ENCODE results near the gene PRR20E.
"Not testable (repeated sequence)": the region's sequence is repeated elsewhere in the genome, so short reads cannot be mapped to it uniquely, and the experiment has no call there.

Gene PRR20E

DNA sequence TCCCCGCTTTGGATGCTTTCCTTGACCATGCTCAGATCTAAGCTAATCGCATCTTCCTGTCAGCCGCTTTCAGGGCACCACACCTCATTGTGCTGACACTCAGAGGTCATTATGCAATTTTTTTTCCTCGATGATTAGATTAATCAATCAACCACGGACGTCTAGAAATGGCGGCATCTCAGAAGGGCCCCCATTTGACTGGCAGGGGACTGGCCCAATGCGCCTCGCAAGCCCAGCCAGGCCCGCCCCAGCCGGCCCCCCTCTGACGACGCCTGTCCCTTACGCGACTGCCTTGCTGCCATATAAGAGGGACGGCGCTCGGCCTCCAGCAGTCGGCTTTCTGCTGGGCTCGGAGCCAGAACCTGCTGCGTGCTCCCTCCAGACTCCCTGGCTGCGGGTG lies at the start of gene PRR20E:
Gene PRR20E, plus strand, starts transcription at position 301 of the 400 bp plus-strand sequence. CDS start 387 bp downstream, outside the sequence.
- not testable (repeated sequence) for DNase-seq (ENCODE audit: low read depth)

DNA sequence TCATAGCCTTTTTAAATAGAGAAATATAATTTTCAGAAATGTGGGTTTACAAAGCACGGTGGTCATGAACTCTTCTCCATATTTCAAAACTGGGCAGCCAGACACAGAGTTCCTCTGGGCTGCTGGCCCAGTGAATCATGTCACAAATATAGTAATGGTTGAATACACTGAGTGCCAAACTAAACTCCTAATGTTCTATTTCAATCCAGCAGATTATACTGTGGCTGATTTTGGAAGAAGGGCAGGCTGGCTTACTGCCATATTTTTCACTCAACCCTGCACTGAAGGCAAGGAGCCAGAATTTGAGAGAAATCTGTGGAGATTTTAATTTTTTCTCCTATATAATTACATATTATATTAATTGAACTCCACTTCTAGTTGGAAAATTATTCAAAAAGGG lies 43.3 kb upstream of the PRR20E start:
- DNase-seq (ENCODE audit: low read depth), result no peak

- DNase-seq (ENCODE audit: low read depth), result no peak
Observed at GRCh38 chr13:57128909-57129308, 38.1 kb upstream of the PRR20E start.

- DNase-seq (ENCODE audit: low read depth), result no peak
Observed at GRCh38 chr13:57136093-57136492, 30.9 kb upstream of the PRR20E start.

- no peak for DNase-seq (ENCODE audit: low read depth)
Observed at GRCh38 chr13:57137585-57137984, 29.4 kb upstream of the PRR20E start.

GRCh38 chr13:57138988-57139387 lies 28.0 kb upstream of the PRR20E start:
- no peak for DNase-seq (ENCODE audit: low read depth)

DNA sequence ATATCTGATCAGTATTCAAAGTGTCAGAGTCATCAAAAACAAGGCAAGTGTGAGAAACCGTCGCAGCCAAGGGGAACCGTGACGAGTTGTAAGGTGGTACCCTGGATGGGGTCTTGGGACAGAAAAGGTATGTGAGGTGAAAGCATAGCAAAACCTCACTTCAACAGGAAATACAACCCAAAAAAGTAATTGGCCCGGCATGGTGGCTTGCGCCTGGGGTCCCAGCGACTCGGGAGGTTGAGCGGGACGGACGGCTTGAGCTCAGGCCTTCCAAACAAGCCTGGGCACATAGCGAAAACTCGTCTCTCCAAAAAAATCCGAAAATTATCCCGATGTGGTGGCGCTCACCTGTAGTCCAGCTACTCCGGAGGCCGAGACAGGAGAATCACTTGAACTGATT lies 27.2 kb upstream of the PRR20E start:
- not testable (repeated sequence) for DNase-seq (ENCODE audit: low read depth)

DNA sequence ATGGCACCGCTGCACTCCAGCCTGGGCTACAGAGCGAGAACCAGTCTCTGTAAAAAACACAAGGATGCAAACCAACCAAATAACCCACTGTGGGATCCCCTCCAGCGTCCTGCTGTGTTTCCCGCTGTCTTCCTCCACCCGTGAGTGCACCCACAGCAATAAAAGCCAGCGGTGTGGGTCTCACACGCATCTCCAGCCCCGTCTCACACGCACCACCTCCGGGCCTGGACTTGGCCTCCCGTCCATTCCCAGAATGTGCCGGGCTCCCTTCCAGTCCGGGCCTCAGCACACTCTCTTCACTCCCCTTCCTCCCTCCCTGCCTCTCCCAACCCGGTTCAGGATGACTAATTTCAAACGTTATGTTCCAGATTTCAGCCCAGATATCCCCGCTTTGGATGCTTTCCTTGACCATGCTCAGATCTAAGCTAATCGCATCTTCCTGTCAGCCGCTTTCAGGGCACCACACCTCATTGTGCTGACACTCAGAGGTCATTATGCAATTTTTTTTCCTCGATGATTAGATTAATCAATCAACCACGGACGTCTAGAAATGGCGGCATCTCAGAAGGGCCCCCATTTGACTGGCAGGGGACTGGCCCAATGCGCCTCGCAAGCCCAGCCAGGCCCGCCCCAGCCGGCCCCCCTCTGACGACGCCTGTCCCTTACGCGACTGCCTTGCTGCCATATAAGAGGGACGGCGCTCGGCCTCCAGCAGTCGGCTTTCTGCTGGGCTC lies 26.6 kb upstream of the PRR20E start, which contains the start of gene PRR20A:
Gene PRR20A, plus strand, starts transcription at position 684 of the 734 bp plus-strand sequence. CDS start 387 bp downstream, outside the sequence.
- DNase-seq (ENCODE audit: low read depth), result not testable (repeated sequence)

DNA sequence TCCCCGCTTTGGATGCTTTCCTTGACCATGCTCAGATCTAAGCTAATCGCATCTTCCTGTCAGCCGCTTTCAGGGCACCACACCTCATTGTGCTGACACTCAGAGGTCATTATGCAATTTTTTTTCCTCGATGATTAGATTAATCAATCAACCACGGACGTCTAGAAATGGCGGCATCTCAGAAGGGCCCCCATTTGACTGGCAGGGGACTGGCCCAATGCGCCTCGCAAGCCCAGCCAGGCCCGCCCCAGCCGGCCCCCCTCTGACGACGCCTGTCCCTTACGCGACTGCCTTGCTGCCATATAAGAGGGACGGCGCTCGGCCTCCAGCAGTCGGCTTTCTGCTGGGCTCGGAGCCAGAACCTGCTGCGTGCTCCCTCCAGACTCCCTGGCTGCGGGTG lies 19.8 kb upstream of the PRR20E start, which contains the start of gene PRR20B:
Gene PRR20B, plus strand, starts transcription at position 301 of the 400 bp plus-strand sequence. CDS start 387 bp downstream, outside the sequence.
- not testable (repeated sequence) for DNase-seq (ENCODE audit: low read depth)

GRCh38 chr13:57148106-57148505 lies 18.9 kb upstream of the PRR20E start:
- not testable (repeated sequence) for DNase-seq (ENCODE audit: low read depth)

GRCh38 chr13:57153761-57154160 lies 13.2 kb upstream of the PRR20E start, which contains the start of gene PRR20C:
Gene PRR20C, plus strand, starts transcription at chr13:57154061. Its CDS starts 387 bp downstream, at chr13:57154448.
- not testable (repeated sequence) for DNase-seq (ENCODE audit: low read depth)

DNA sequence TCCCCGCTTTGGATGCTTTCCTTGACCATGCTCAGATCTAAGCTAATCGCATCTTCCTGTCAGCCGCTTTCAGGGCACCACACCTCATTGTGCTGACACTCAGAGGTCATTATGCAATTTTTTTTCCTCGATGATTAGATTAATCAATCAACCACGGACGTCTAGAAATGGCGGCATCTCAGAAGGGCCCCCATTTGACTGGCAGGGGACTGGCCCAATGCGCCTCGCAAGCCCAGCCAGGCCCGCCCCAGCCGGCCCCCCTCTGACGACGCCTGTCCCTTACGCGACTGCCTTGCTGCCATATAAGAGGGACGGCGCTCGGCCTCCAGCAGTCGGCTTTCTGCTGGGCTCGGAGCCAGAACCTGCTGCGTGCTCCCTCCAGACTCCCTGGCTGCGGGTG lies 6.7 kb upstream of the PRR20E start, which contains the start of gene PRR20D:
Gene PRR20D, plus strand, starts transcription at position 301 of the 400 bp plus-strand sequence. CDS start 387 bp downstream, outside the sequence.
- not testable (repeated sequence) for DNase-seq (ENCODE audit: low read depth)

GRCh38 chr13:57191667-57192066 lies 24.7 kb downstream of the PRR20E start:
- DNase-seq (ENCODE audit: low read depth), result no peak

GRCh38 chr13:57212989-57213388 lies 46.0 kb downstream of the PRR20E start:
- DNase-seq (ENCODE audit: low read depth), result no peak
